NCI-H2227 (cell line): ENCODE data around the gene KIR3DL3.
"Not testable (repeated sequence)": the region's sequence is repeated elsewhere in the genome, so short reads cannot be mapped to it uniquely, and the experiment has no call there.

Source experiments
- DNase-seq: peaks from one replicate; lab custom pipeline; 2025; ENCODE audit not compliant: unreplicated experiment; lab: John Stamatoyannopoulos, UW

KIR3DL3 gene

DNA sequence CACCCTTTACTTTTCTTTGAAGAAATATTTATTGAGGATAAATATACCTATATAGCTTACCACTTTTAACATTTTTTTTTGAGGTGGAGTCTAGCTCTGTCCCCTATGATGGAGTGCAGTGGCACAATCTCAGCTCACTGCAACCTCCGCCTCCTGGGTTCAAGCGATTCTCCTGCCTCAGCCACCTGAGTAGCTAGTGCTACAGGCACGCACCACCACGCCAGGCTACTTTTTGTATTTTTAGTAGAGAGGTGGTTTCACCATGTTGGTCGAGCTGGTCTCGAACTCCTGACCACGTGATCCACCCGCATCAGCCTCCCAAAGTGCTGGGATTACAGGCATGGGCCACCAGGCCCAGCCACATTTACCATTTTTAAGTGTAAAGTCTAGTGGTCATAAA lies 51.6 kb downstream of the KIR3DL3 start:
- DNase-seq, result not testable (repeated sequence)

DNA sequence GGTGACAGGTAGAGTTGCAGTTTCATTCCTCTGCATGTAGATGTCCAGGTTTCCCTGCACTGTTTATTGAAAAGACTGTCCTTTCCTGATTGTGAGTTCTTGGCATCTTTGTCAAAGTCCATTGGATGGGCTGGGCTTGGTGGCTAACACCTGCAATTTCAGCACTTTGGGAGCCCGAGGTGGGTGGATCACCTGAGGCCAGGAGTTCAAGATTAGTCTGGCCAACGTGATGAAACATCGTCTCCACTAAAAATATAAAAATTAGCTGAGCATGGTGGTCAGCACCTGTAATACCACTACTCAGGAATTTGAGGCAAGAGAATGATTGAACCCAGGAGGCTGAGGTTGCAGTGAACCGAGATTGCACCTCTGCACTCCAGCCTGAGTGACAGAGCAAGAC lies 53.6 kb downstream of the KIR3DL3 start:
- DNase-seq, result not testable (repeated sequence)

DNA sequence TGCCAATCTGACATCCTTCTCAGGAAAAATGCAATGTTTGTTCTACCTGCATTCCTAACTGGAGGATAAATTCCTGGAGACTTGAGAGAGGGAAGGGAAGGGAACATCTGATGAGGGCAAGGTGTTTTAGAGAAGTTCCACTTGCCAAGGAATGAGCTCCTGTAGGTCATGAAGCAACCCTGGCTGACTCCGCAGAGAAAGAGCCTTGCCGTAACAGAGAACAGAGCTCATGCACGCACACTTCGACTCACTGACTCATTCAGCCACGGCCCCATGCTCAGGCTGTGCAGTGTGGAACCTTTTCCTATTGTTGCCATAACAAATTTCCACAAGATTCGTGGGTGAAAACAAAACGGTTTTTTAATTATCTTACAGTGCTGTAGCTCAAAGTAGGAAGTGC lies 54.7 kb downstream of the KIR3DL3 start:
- not testable (repeated sequence) for DNase-seq

GRCh38 chr19:54782916-54783315 lies 58.7 kb downstream of the KIR3DL3 start:
- DNase-seq, result not testable (repeated sequence)
